ENCODE data around the gene NAAA. TPM values are rescaled to one million over a fixed set of nuclear protein-coding genes. Genes with fewer than 3 reads are reported as not detected.

NAAA gene
- total RNA-seq, 1 experiment from 2014 or later, result 2.7 TPM

DNA sequence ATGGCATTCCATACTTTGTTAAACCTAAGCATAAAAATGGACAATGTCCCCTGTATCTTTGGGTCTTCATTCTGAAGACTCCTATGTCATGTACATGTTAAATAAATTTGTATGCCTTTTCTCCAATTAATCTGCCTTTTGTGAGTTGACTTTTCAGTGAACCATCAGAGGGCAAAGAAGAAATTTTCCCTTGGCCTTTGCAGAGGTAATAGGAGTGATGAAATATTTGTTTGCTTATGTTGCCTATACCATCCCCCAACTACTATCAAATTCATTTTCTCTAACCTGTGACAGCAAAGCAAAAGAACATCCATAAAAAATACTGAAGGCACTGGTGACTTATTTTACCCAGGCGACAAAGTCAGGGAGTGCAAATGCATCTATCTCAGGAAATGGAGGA, 18.2 kb downstream of the NAAA start:
- H2AK5ac ChIP-seq (ENCODE audit: insufficient read length, low read length), result no peak overlapping the region
- H3K79me2 ChIP-seq (ENCODE audit: insufficient read depth, low read length), result no peaks in the 10 kb centered on the region
- no peak overlapping the region for H3K56ac ChIP-seq (ENCODE audit: insufficient read length, low read depth, low read length)
- Mint-ChIP-seq H3K9me3 (no peaks in the 10 kb centered on the region), H3K36me3 (ENCODE audit: insufficient read depth in 1 of 3, low read depth in 3 of 3) (peaks cover 0 to 13% (median 3%) of the 10 kb centered on the region in 3 experiments; a peak in 4 of 7 replicates), H3K4me3 (no peak overlapping the region), H3K27ac (no peak overlapping the region), H3K27me3 (ENCODE audit: low read depth) (no peaks in the 10 kb centered on the region), H3K4me1 (peaks cover 22 to 23% of the 10 kb centered on the region in 2 experiments)
- no peak overlapping the region for H4K8ac ChIP-seq (replicated peaks; ENCODE audit: insufficient read length, low read depth, low read length)
- TF ChIP-seq, protein P1, sequence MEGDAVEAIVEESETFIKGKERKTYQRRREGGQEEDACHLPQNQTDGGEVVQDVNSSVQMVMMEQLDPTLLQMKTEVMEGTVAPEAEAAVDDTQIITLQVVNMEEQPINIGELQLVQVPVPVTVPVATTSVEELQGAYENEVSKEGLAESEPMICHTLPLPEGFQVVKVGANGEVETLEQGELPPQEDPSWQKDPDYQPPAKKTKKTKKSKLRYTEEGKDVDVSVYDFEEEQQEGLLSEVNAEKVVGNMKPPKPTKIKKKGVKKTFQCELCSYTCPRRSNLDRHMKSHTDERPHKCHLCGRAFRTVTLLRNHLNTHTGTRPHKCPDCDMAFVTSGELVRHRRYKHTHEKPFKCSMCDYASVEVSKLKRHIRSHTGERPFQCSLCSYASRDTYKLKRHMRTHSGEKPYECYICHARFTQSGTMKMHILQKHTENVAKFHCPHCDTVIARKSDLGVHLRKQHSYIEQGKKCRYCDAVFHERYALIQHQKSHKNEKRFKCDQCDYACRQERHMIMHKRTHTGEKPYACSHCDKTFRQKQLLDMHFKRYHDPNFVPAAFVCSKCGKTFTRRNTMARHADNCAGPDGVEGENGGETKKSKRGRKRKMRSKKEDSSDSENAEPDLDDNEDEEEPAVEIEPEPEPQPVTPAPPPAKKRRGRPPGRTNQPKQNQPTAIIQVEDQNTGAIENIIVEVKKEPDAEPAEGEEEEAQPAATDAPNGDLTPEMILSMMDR (conservative IDR thresholded peaks at IDR 0.05), result no peak
- H2BK5ac ChIP-seq (ENCODE audit: insufficient read length, low read length), result no peak overlapping the region
- no peak overlapping the region for H3K18ac ChIP-seq (ENCODE audit: insufficient read length, low read depth, low read length)
- H3K14ac ChIP-seq (ENCODE audit: insufficient read depth, low read length), result no peak overlapping the region
- H3K9me3 ChIP-seq (ENCODE audit: control insufficient read depth, low read depth, low read length), result no peaks in the 10 kb centered on the region
- no peak overlapping the region for H2BK20ac ChIP-seq (ENCODE audit: low read depth, low read length, poor library complexity, severe bottlenecking)
- H3K23ac ChIP-seq (ENCODE audit: insufficient read length, low read depth, low read length), result no peak overlapping the region
- no peaks in the 10 kb centered on the region for H3K27me3 ChIP-seq (ENCODE audit: insufficient read depth, low read length)
- no peak overlapping the region for H3K9ac ChIP-seq (ENCODE audit: extremely low read depth, insufficient read length, low read length)
- no peak overlapping the region for H2BK120ac ChIP-seq (ENCODE audit: low read depth, low read length, poor library complexity, severe bottlenecking)
- DNase-seq, result no peak
- no peaks in the 10 kb centered on the region for H4K20me1 ChIP-seq (ENCODE audit: control insufficient read depth, insufficient read depth, insufficient read length)
- H3T11ph ChIP-seq (ENCODE audit: low read length), result no peak overlapping the region
- WGBS (ENCODE audit: extremely low coverage, insufficient read length, low lambda C conversion rate), result no CpG with 5 or more reads among the region's 1 CpG
- peaks cover 8% of the 10 kb centered on the region for H3K4me1 ChIP-seq (ENCODE audit: insufficient read depth, low read length)
- no peak overlapping the region for H2BK15ac ChIP-seq (ENCODE audit: low read depth, low read length)
- no peak overlapping the region for H3K27ac ChIP-seq (ENCODE audit: insufficient read length, low read depth, low read length)
- H2BK12ac ChIP-seq (ENCODE audit: insufficient read length, low read depth, low read length), result no peak overlapping the region
- no peaks in the 10 kb centered on the region for H3K79me1 ChIP-seq (ENCODE audit: insufficient read depth, low read depth, low read length, poor library complexity, severe bottlenecking)
- no peak overlapping the region for H4K5ac ChIP-seq (ENCODE audit: insufficient read length, low read depth, low read length)
- H3K4me2 ChIP-seq (ENCODE audit: insufficient read depth, insufficient read length, low read length), result no peak overlapping the region
- no peak overlapping the region for H2AFZ ChIP-seq (ENCODE audit: low read length)
- no peak overlapping the region for H3K4ac ChIP-seq (ENCODE audit: low read depth, low read length)
- no peaks in the 10 kb centered on the region for H3K23me2 ChIP-seq (ENCODE audit: insufficient read length, low read depth, low read length, poor library complexity, severe bottlenecking)
- no peak overlapping the region for H4K91ac ChIP-seq (ENCODE audit: insufficient read length, low read depth, low read length)
